Kidney tubule cell (primary cell): ENCODE measurements around the gene SNX1.
"Not testable (repeated sequence)": the region's sequence is repeated elsewhere in the genome, so short reads cannot be mapped to it uniquely, and the experiment has no call there.

Experiments
- DNase-seq: peaks from one replicate; pipeline ENCODE4 v3.0.0-alpha.2; 2018; ENCODE audit warnings: low spot score

SNX1 gene

DNA sequence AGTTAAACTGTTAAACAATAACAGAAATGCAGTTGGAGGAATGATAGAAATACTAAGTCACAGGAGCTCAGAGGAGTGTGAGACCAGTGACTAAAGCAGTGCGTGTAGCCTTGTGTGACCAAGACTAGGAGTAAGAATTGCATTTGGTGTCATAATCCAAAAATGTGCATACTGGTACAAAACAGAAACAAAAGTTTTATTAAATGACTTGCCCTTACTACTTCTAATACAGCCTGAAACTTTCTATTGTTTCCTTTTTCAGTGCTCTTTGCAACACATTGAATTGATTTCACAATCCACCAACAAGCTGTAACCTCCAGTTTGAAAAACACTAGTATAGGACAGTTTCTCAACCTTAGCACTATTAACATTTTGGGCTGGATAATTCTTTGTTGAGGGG, 17.1 kb downstream of the SNX1 start:
- peak; percentile 84 for DNase-seq

DNA sequence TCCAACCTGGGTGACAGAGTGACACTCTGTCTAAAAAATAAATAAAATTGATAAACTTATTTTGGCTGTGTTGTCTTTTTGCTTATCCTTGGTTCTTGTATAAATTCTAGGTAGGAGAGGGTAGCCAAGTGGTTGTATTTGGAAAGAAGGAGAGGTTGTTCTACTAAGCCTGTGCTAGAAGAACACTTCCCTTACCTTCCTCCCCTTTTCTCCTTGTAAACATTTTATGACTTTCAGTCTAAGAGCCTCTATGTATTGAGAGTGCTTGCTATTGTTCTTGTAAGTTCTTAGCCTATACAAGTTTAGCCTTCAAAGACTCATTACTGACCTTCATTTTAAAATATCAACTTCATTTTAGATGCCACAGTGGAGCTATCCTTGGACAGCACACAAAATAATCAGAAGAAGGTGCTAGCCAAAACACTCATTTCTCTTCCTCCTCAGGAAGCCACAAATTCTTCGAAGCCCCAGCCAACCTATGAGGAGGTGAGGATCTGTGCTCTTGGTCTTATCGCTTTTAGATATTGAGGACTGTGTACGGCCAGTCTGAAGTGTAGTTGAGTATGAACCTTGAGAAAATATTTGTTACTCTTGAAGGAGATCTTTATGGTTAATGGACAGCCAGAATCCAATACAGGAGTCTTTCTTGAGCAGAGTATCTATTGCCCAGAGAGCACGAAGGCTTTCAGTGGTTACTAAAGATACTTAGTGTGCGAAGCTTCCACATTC, 22.1 kb downstream of the SNX1 start:
- no peak for DNase-seq

GRCh38 chr15:64120322-64120721, 24.5 kb downstream of the SNX1 start:
- not testable (repeated sequence) for DNase-seq

DNA sequence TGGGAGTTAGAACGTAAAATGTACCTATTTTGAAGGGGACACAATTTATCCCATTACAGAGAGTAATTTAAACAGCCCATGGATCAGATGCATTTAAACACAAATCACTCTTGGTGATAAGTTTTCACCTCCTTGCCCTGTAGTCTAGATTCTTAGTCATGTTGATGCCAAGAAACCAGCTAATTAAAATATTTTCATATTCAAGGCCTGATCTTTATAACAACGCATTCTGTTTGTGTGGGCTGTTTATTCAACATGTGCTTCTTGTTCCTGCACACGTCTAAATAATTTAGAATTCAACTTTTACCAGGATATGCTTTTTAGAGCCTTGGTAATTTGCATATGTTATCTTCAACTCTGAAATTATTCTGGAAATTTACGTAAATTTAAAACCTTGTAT, 25.8 kb downstream of the SNX1 start:
- DNase-seq: no peak

- no peak for DNase-seq
These were observed 26.7 kb downstream of the SNX1 start for GRCh38 chr15:64122444-64122843.

- no peak for DNase-seq
These were observed 27.2 kb downstream of the SNX1 start for GRCh38 chr15:64122936-64123351.

DNA sequence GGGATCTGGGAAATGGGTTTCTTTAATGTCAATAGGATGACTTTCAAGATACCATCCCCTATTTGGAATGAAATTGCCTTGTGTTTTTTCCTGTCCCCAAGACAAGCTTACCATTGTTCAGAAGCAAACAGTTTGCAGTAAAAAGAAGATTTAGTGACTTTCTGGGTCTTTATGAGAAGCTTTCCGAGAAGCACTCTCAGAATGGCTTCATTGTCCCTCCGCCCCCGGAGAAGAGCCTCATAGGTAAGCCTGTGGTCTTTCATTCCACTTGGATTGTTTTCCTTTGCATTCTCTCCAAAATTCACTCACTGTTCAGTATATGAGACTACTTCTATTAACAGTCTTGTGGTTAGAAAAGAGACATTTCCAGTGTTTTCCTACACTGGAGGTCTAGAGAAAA, 30.2 kb downstream of the SNX1 start:
- no peak for DNase-seq

GRCh38 chr15:64127521-64128270, 31.9 kb downstream of the SNX1 start:
- no peak for DNase-seq

DNA sequence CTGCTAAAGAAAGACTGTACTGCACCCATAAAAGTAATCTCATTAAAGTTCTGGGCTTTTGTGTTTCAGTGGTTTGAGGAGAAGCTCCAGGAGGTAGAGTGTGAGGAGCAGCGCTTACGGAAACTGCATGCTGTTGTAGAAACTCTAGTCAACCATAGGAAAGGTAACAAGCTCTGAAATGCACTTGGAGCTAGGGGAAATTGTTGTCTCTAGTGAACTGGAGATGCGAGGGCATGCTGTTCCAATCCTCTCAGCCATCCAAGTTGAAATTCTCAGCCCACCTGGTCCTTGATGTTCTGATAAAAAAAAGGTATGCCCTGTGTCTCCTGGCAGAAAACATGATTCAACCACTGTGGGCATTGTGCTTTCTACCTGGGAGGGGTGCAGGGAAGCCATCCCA, 34.4 kb downstream of the SNX1 start:
- no peak for DNase-seq

GRCh38 chr15:64131547-64131946, 35.8 kb downstream of the SNX1 start:
- no peak for DNase-seq

- DNase-seq: no peak
These were observed 36.4 kb downstream of the SNX1 start for GRCh38 chr15:64132217-64132616.

DNA sequence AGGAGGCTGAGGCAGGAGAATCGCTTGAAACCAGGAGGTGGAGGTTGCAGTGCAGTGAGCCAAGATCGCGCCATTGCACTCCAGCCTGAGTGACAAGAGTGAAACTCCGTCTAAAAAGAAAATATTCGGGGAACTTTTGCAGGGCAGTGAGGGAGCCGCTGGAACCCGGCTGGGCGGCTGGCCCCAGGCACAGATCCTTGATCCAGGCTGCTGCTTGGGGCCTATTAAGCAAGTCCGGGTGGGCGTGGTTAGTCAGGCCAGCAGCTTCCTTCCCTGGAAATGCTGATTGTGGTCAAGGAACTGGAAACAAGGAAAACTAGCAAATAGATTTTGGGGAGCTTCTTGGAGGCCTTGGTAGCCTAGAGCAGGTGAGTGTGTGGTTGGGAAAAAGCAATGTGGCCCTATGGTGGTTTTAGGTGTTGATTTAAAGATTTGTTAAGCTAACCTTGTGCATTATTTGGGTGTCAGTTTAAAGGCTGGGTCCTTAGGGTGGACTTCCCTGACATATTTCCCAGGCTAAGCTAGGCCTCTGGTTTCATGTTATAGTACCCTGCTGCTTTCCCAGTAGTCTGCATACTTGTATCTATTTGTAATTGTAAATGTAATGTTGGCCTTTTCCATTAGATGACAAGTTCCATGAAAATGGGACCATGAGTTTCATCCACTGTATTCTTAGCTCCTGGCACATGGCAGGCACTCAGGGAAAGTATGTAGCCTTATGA, 38.0 kb downstream of the SNX1 start:
- no peak for DNase-seq

GRCh38 chr15:64134345-64134829, 38.6 kb downstream of the SNX1 start:
- DNase-seq: no peak

DNA sequence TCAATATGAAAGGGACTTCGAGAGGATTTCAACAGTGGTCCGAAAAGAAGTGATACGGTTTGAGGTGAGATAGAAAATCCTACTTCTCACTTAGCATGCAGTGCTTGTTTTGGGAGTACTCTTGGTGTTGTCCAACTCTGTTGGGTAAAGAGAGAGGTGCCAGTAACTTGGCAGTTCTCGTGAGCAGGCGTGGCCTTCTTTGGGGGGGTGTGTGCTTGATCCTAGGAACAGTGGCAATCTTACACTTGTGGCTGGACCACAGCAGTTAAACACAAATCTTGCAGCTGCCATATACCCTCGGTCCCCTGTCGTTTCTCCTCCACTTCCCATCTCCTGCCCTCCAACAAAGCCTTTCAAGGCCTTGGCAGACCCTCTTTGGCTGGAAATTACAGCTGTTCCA, 40.6 kb downstream of the SNX1 start:
- DNase-seq: no peak

DNA sequence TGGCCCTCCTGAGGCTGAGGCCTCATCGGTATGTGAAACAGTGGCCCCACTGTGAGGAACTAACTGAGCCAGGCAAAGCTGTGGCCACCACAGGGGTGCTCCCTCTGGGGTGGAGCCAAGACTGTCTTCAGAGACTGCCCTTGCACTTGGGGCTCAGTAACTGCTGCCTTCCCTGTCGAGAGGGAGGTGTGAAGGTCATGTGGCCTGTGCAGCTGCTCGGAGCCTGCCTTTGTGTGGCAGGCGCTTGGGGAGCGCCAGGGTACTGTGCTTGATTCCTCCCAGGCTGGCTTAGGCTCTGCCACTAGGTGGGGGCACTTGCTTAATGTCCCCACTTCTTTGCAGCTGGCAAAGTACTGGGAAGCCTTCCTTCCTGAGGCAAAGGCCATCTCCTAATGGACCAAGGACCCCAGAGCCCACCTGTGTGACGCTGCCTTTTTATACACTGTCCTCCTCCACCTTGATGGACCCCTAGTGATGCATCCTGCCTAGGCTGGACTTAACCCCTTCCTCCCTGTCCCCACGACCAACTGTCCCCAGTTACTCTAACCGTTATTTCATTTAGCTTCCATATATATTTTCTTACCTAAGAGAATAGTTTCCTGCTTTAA, 41.5 kb downstream of the SNX1 start:
- no peak for DNase-seq

DNA sequence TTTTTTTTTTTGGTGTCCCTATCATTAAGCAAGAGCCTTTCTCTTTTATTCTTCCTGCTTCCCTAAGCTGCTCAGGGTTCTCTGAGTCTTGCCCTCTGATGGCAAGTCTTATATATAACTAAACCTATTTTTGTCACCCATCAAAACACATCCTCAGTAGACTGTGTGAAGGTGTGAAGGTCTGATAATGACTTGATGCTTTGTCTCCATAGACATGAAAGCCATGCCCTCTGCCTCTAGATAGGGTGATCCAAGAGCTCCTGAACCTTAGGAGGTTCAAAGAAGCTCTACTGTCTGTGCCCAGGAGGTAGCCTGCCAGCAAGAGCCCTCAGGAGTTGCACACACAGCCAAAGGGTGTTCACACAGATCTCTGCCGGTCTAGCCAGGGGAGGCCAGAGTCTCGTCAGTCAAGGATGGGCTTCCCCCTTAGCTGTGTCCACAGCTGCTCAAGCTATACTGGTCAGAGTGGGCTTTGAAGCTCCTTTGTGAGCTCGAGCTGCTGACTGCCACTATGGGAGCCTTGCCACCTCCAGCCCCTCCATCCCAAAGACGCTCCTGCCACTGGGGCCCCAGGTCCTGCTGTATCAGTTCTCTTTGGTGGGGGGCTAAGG, 42.7 kb downstream of the SNX1 start:
- DNase-seq: no peak

DNA sequence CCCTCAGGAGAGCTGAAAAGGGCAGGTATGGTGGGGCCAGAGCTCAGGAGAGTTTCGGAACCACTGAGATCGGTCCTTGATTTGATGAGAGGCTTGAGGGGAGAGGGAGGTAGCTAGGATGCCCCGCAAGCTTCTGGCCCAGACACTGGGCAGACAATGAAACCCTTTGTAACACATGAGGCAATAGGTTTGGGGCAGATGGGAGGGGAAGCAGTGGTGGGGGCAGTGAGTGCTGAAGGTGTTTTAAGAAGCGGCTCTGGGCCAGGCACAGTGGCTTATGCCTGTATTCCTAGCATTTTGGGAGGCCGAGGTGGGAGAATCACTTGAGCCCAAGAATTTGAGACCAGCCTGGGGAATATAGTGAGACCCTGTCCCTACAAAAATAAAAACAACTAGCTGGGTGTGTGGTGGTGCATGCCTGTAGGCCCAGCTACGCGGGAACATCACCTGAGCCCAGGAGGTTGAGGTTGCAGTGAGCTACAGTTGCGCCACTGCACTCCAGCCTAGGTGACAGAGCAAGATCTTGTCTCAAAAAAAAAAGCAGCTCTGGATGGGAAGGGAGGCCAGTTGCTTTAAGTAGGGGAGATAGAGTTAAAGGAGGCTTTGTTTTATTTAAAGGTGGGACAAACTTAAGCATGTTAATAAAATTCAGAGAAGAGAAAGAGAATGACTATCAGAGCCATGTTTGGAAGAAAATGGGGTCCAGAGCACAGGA, 46.2 kb downstream of the SNX1 start:
- no peak for DNase-seq

GRCh38 chr15:64143276-64143675, 47.5 kb downstream of the SNX1 start:
- no peak for DNase-seq

DNA sequence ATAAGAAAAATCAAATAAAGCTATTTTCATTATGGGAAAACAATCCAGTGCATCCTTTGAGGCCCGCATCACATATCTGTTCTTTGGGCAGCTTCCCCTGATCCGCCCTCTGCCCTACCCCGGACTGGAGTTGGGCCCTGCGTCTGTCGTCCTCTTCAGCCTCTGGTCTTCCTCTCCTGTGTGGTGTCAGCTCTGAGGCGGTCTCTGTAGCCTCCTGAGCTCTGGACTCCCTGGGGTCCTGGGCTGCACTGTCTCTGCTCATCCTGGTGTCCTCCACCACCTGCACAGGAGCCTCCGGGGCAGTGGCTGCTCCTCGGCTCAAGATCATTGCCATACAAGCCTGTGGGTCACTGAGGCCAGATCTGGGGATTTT, 48.4 kb downstream of the SNX1 start:
- DNase-seq: no peak

DNA sequence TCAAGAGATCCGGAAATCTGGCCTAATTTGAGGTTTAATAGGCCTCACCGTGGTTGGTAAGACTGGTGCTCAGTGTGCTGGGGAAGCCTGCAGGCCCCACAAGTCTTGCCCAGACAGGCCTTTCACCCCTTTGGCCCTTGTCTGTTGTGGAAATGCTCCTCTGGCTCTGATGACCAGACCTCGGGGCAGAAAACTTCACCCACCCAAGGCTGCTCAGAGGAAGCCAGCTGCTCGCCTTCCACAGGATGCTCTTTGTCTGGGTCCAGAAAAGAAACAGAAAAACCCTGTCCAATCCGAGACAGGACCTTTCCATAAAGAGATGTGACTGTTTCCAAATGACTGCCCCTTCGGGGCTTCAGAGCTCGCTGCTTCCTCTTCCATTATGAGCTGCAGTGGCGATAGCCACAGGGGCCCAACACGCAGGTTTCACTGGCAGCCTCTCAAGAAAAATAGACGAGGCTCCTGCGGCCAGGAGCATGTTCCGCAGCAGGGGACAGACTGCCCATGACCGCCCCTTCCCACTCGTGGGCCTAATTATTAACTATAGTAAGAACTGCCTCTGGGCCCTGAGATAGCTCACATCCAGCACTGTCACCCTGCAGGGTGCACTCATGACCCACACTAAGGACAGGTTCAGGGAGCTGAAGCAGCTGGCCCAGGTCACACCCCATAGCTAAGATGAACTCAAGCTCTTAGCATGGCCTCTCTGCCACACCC, 48.9 kb downstream of the SNX1 start:
- DNase-seq: peak; percentile 31

GRCh38 chr15:64146041-64146440, 50.3 kb downstream of the SNX1 start:
- DNase-seq: no peak
